HepG2 (cell line): ENCODE results near the gene BSG. TPM values are rescaled to one million over a fixed set of nuclear protein-coding genes. Genes with fewer than 3 reads are reported as not detected.

Experiments used
- BRCA1 ChIP-seq: sonication (generic); formaldehyde crosslinking; IDR thresholded peaks from 2 replicates; pipeline ENCODE4 v1.4.0; 2020; ENCODE audit warnings: missing genetic modification reagents
- CREB1 ChIP-seq, 2 experiments: fragments of 450-650 bp in 1 of 2; IDR thresholded peaks; 2 replicates each; pipeline ENCODE4 v1.6.1; 2016 to 2017; ENCODE audit warnings: control low read depth in 1 of 2, mild to moderate bottlenecking in 1 of 2, missing compliant biosample characterization in 1 of 2, missing genetic modification characterization in 1 of 2
- EP300 ChIP-seq, 3 experiments: sonication (generic) in 1 of 3; formaldehyde crosslinking in 1 of 3; IDR thresholded peaks; 2 replicates each; pipeline versions ENCODE4 v1.5.1 to v1.6.1; 2011 to 2020; ENCODE audit warnings: low read depth in 2 of 3, low read length in 2 of 3, borderline replicate concordance in 1 of 3, improper control_type of control experiment in 1 of 3, mild to moderate bottlenecking in 1 of 3, missing genetic modification reagents in 1 of 3, moderate library complexity in 1 of 3
- KAT2B ChIP-seq: fragments of 150-350 bp; IDR thresholded peaks from 2 replicates; pipeline ENCODE4 v1.6.1; 2014; ENCODE audit warnings: low read depth, low read length, borderline replicate concordance
- MBD4 ChIP-seq: IDR thresholded peaks from 2 replicates; pipeline ENCODE4 v1.6.1; 2012; ENCODE audit warnings: low read length, inconsistent platforms, borderline replicate concordance
- NFIC ChIP-seq: IDR thresholded peaks from 2 replicates; pipeline ENCODE4 v1.6.1; 2012; ENCODE audit warnings: mild to moderate bottlenecking, low read length, inconsistent platforms
- RARA ChIP-seq: IDR thresholded peaks from 2 replicates; pipeline ENCODE4 v1.6.1; 2016; ENCODE audit warnings: missing genetic modification reagents, missing compliant biosample characterization
- SRY ChIP-seq: sonication (generic); formaldehyde crosslinking; IDR thresholded peaks from 2 replicates; pipeline ENCODE4 v1.8.0; 2022; ENCODE audit warnings: mild to moderate bottlenecking, missing genetic modification reagents
- TOE1 ChIP-seq: sonication (generic); formaldehyde crosslinking; IDR thresholded peaks from 2 replicates; pipeline ENCODE4 v1.4.0; 2020; ENCODE audit warnings: mild to moderate bottlenecking, missing genetic modification reagents
- XRCC5 ChIP-seq: fragments of 200-400 bp; formaldehyde crosslinking; optimal IDR thresholded peaks from 2 replicates; pipeline ENCODE3; 2017; ENCODE audit warnings: mild to moderate bottlenecking, low read length
- ZBTB38 ChIP-seq: sonication (generic); formaldehyde crosslinking; IDR thresholded peaks from 2 replicates; pipeline ENCODE4 v1.5.1; 2020; ENCODE audit warnings: mild to moderate bottlenecking, missing genetic modification reagents
- ZKSCAN8 ChIP-seq: IDR thresholded peaks from 2 replicates; pipeline ENCODE4 v1.6.1; 2016; ENCODE audit warnings: borderline replicate concordance, missing genetic modification reagents, missing compliant biosample characterization
- ZNF10 ChIP-seq: sonication (generic); formaldehyde crosslinking; IDR thresholded peaks from 2 replicates; pipeline ENCODE4 v1.4.0; 2020; ENCODE audit warnings: mild to moderate bottlenecking, low read depth, missing genetic modification reagents, borderline replicate concordance
- ZNF34 ChIP-seq: sonication (generic); formaldehyde crosslinking; IDR thresholded peaks from 2 replicates; pipeline ENCODE4 v1.4.0; 2020; ENCODE audit warnings: mild to moderate bottlenecking, missing genetic modification reagents, borderline replicate concordance
- ZNF570 ChIP-seq: sonication (generic); formaldehyde crosslinking; IDR thresholded peaks from 2 replicates; pipeline ENCODE4 v1.4.0; 2020; ENCODE audit warnings: mild to moderate bottlenecking, missing genetic modification reagents, borderline replicate concordance
- polyA plus RNA-seq, 8 experiments: library from polyadenylated mRNA; depleted of rRNA in 3 of 8; stranded (reverse) in 7 of 8; unstranded in 1 of 8; fragments of >200 nt; fragmentation: Illumina TruSeq in 4 of 8; extraction: Trizol in 4 of 8; gene quantifications; 2 replicates each; pipeline versions ENCODE4 v1.2.1 to v1.2.3, GENCODE V29; 2011 to 2016; ENCODE audit warnings: low read depth in 4 of 8, missing spikeins in 1 of 8, mixed read lengths in 1 of 8; ENCODE audit not compliant: insufficient read depth in 1 of 8
- total RNA-seq, 5 experiments: library from RNA; depleted of rRNA; stranded (reverse); fragments of >200 nt; fragmentation: Illumina TruSeq; extraction: Trizol; gene quantifications; 2 replicates each; pipeline ENCODE4 v1.2.3, GENCODE V29; 2016; ENCODE audit warnings: low read depth in 1 of 5
- TF ChIP-seq, protein P1 (sequence below): sonication (generic); formaldehyde crosslinking; IDR thresholded peaks from 2 replicates; pipeline ENCODE4 v1.5.0; 2020; ENCODE audit warnings: mild to moderate bottlenecking, missing genetic modification reagents
- TF ChIP-seq, protein P2 (sequence below): sonication (generic); formaldehyde crosslinking; IDR thresholded peaks from 2 replicates; pipeline ENCODE4 v1.8.1; 2023; ENCODE audit warnings: mild to moderate bottlenecking, missing genetic modification reagents, borderline replicate concordance
- TF ChIP-seq, protein P3 (sequence below), 2 experiments: sonication (generic) in 1 of 2; formaldehyde crosslinking in 1 of 2; IDR thresholded peaks; 2 replicates each; pipeline versions ENCODE4 v1.5.1 to v1.6.1; 2011 to 2020; ENCODE audit warnings: borderline replicate concordance in 1 of 2, low read depth in 1 of 2, low read length in 1 of 2, mild to moderate bottlenecking in 1 of 2, missing genetic modification reagents in 1 of 2, moderate library complexity in 1 of 2
- TF ChIP-seq, protein P4 (sequence below): sonication (generic); formaldehyde crosslinking; IDR thresholded peaks from 2 replicates; pipeline ENCODE4 v1.4.0; 2020; ENCODE audit warnings: missing genetic modification reagents

Gene BSG
- total and polyA plus RNA-seq, 2 of the 13 experiments (the other 11 are each of a cell fraction or from before 2014, with no cell fraction given): 309 to 754 TPM

DNA sequence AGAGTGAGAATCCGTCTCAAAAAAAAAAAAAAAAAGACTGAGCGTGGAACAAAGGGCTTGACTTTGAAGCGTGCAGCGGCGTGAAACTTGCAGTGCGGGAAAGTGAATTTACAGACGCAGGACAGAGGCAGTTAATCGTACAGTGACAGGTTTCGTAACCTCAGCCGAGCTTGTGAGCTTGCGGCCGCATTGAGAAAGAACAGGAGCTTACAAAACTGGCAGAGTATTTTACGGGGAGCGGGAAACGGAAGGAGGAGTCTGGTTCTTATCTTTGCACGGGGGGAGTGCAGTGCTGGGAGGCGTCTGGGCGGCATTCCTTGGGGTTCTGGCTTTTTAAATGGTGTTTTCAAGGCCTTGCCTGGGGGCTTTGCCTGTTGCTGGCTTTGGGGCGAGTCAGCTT lies 6.0 kb upstream of the BSG start (continued):
- peak; percentile 31; the same call in 1 of the 2 replicates for TF ChIP-seq RARA (CRISPR knock-in tag)
- peak; percentile 59 for TF ChIP-seq ZBTB38 (CRISPR knock-in tag)
- TF ChIP-seq KAT2B: no peak
- TF ChIP-seq ZNF10 (CRISPR knock-in tag): no peak
- TF ChIP-seq, protein P1, sequence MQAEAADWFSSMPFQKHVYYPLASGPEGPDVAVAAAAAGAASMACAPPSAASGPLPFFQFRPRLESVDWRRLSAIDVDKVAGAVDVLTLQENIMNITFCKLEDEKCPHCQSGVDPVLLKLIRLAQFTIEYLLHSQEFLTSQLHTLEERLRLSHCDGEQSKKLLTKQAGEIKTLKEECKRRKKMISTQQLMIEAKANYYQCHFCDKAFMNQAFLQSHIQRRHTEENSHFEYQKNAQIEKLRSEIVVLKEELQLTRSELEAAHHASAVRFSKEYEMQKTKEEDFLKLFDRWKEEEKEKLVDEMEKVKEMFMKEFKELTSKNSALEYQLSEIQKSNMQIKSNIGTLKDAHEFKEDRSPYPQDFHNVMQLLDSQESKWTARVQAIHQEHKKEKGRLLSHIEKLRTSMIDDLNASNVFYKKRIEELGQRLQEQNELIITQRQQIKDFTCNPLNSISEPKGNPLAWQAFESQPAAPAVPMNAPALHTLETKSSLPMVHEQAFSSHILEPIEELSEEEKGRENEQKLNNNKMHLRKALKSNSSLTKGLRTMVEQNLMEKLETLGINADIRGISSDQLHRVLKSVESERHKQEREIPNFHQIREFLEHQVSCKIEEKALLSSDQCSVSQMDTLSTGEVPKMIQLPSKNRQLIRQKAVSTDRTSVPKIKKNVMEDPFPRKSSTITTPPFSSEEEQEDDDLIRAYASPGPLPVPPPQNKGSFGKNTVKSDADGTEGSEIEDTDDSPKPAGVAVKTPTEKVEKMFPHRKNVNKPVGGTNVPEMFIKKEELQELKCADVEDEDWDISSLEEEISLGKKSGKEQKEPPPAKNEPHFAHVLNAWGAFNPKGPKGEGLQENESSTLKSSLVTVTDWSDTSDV: no peak
- TF ChIP-seq BRCA1 (CRISPR knock-in tag): no peak
- TF ChIP-seq, protein P2, sequence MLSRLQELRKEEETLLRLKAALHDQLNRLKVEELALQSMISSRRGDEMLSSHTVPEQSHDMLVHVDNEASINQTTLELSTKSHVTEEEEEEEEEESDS (CRISPR knock-in tag): no peak
- no peak for TF ChIP-seq NFIC
- TF ChIP-seq, protein P3, sequence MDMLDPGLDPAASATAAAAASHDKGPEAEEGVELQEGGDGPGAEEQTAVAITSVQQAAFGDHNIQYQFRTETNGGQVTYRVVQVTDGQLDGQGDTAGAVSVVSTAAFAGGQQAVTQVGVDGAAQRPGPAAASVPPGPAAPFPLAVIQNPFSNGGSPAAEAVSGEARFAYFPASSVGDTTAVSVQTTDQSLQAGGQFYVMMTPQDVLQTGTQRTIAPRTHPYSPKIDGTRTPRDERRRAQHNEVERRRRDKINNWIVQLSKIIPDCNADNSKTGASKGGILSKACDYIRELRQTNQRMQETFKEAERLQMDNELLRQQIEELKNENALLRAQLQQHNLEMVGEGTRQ (IDR thresholded peaks at IDR 0.05; ENCODE audit: low read depth, low read length): no peak
- TF ChIP-seq, protein P3 (CRISPR knock-in tag; IDR thresholded peaks at IDR 0.05; ENCODE audit: borderline replicate concordance): no peak
- TF ChIP-seq EP300 (IDR thresholded peaks at IDR 0.05; ENCODE audit: low read depth in 2 of 2, low read length in 2 of 2): peak; percentile 28 to 68; a peak in 1 of 4 replicates
- peak; percentile 26; the same call in 1 of the 2 replicates for TF ChIP-seq EP300 (CRISPR knock-in tag; IDR thresholded peaks at IDR 0.05; ENCODE audit: borderline replicate concordance)
- no peak for TF ChIP-seq ZNF570 (CRISPR knock-in tag)
- no peak for TF ChIP-seq TOE1
- no peak for TF ChIP-seq ZKSCAN8 (CRISPR knock-in tag)
- TF ChIP-seq ZNF34 (CRISPR knock-in tag): no peak
- TF ChIP-seq, protein P4, sequence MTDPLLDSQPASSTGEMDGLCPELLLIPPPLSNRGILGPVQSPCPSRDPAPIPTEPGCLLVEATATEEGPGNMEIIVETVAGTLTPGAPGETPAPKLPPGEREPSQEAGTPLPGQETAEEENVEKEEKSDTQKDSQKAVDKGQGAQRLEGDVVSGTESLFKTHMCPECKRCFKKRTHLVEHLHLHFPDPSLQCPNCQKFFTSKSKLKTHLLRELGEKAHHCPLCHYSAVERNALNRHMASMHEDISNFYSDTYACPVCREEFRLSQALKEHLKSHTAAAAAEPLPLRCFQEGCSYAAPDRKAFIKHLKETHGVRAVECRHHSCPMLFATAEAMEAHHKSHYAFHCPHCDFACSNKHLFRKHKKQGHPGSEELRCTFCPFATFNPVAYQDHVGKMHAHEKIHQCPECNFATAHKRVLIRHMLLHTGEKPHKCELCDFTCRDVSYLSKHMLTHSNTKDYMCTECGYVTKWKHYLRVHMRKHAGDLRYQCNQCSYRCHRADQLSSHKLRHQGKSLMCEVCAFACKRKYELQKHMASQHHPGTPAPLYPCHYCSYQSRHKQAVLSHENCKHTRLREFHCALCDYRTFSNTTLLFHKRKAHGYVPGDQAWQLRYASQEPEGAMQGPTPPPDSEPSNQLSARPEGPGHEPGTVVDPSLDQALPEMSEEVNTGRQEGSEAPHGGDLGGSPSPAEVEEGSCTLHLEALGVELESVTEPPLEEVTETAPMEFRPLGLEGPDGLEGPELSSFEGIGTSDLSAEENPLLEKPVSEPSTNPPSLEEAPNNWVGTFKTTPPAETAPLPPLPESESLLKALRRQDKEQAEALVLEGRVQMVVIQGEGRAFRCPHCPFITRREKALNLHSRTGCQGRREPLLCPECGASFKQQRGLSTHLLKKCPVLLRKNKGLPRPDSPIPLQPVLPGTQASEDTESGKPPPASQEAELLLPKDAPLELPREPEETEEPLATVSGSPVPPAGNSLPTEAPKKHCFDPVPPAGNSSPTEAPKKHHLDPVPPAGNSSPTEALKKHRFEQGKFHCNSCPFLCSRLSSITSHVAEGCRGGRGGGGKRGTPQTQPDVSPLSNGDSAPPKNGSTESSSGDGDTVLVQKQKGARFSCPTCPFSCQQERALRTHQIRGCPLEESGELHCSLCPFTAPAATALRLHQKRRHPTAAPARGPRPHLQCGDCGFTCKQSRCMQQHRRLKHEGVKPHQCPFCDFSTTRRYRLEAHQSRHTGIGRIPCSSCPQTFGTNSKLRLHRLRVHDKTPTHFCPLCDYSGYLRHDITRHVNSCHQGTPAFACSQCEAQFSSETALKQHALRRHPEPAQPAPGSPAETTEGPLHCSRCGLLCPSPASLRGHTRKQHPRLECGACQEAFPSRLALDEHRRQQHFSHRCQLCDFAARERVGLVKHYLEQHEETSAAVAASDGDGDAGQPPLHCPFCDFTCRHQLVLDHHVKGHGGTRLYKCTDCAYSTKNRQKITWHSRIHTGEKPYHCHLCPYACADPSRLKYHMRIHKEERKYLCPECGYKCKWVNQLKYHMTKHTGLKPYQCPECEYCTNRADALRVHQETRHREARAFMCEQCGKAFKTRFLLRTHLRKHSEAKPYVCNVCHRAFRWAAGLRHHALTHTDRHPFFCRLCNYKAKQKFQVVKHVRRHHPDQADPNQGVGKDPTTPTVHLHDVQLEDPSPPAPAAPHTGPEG (CRISPR knock-in tag): no peak
- no peak for TF ChIP-seq SRY
- no peak for TF ChIP-seq CREB1 (IDR thresholded peaks at IDR 0.05)
- TF ChIP-seq CREB1 (CRISPR knock-in tag; IDR thresholded peaks at IDR 0.05): no peak
- TF ChIP-seq XRCC5: no peak
- no peak for TF ChIP-seq MBD4
